Measurements from ENCODE around the gene MEGF6. TPM values are rescaled to one million over a fixed set of nuclear protein-coding genes. Genes with fewer than 3 reads are reported as not detected.

MEGF6 gene
- total RNA-seq, 2 donors from 2014 or later: 22.4 to 24.9 TPM

DNA sequence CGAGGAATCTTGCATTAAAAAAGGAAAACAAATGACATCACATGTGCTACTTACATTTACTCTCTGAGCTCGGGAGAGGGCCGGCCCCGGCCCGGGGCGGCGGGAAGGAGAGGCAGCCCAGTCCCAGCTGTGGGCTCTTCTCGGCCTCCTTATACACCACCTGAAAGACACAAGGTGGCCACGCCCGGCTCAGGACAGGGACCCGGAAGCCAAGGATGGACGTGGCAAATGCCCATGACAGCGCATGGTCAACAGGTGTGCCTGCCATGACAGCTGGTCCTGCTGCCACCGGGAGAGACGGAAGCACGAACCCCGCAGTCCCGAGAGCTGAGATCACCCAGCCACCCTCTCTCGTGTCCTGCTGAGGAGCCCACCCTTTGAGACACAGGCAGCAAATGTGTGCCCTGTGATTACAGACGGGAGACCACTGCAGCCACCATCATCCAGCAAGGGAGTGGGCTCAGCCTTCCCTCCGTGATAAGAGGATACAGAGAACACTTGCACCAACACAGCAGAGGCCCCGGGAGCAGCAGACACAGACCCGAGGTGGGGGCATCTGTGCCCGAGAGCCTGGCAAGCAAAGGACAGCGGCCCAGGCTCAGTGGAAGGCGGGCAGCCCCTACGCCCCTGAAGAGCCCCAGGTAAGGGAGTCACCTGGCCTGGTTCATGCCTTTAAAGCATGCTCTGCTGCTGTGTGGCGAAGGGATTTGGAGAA is 22.2 kb upstream of the MEGF6 start:
- WGBS, 2 donors: 91 to 93% methylated on average over 11 to 28 of the region's 28 CpGs
- H3K4me1 ChIP-seq: no peaks in the 10 kb centered on the region
- no peak overlapping the region for H3K27ac ChIP-seq
- H3K9me3 ChIP-seq: no peaks in the 10 kb centered on the region
- DNase-seq (no peak), ATAC-seq (no peak)
- intact Hi-C loops (cut with DNase I): no loop called here
- no peak overlapping the region for H3K4me3 ChIP-seq
- peaks cover 0 to 35% of the 10 kb centered on the region in 2 donors for H3K36me3 ChIP-seq (replicated peaks in 1 of 2; ENCODE audit: insufficient read depth in 1 of 2, low read depth in 2 of 2)
- H3K27me3 ChIP-seq: no peaks in the 10 kb centered on the region
- TF ChIP-seq, protein P1, sequence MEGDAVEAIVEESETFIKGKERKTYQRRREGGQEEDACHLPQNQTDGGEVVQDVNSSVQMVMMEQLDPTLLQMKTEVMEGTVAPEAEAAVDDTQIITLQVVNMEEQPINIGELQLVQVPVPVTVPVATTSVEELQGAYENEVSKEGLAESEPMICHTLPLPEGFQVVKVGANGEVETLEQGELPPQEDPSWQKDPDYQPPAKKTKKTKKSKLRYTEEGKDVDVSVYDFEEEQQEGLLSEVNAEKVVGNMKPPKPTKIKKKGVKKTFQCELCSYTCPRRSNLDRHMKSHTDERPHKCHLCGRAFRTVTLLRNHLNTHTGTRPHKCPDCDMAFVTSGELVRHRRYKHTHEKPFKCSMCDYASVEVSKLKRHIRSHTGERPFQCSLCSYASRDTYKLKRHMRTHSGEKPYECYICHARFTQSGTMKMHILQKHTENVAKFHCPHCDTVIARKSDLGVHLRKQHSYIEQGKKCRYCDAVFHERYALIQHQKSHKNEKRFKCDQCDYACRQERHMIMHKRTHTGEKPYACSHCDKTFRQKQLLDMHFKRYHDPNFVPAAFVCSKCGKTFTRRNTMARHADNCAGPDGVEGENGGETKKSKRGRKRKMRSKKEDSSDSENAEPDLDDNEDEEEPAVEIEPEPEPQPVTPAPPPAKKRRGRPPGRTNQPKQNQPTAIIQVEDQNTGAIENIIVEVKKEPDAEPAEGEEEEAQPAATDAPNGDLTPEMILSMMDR (IDR thresholded peaks at IDR 0.05): no peak
- TF ChIP-seq POLR2A (IDR thresholded peaks at IDR 0.05): no peak

DNA sequence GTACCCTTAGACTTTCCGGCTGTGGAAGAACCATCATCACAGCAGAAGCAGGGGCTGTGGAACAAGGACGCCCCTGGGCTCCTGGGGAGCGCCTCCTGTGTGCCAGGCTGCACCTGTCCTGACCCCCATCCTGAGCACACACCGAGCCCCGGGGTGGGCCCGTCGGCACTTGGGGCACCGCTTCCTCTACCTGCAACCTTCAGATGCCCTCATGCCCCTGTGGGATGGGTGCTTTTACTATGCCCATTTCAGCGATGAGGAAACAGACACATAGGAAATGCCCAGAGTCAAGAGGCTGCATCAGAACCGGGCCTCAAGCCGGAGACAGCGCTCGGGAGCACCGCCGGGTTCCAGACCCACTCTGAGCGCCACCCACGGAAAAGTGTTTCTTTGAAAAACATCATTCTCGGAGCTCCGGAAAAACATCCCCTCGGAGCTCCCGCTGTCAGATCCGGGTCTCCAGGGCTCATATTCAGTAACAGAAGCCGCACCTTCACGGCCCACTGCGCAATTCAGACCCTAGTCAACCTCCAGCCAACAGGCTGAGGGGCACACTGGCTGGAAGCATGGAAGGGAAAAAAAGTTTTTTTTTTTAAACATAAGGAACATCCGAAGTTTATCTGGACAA is 21.5 kb upstream of the MEGF6 start:
- Histone ChIP-seq H3K4me3 (no peak overlapping the region), H3K36me3 (replicated peaks in 1 of 2; ENCODE audit: insufficient read depth in 1 of 2, low read depth in 2 of 2) (peaks cover 0 to 34% of the 10 kb centered on the region in 2 donors), H3K4me1 (no peaks in the 10 kb centered on the region), H3K27me3 (no peaks in the 10 kb centered on the region), H3K9me3 (no peaks in the 10 kb centered on the region), H3K27ac (no peak overlapping the region)
- ATAC-seq: no peak
- intact Hi-C loops (cut with DNase I): no loop called here
- DNase-seq: no peak
- no peak for TF ChIP-seq POLR2A (IDR thresholded peaks at IDR 0.05)
- TF ChIP-seq, protein P1 (IDR thresholded peaks at IDR 0.05): no peak
- WGBS, 2 donors: 89 to 90% methylated on average over 13 to 26 of the region's 26 CpGs

DNA sequence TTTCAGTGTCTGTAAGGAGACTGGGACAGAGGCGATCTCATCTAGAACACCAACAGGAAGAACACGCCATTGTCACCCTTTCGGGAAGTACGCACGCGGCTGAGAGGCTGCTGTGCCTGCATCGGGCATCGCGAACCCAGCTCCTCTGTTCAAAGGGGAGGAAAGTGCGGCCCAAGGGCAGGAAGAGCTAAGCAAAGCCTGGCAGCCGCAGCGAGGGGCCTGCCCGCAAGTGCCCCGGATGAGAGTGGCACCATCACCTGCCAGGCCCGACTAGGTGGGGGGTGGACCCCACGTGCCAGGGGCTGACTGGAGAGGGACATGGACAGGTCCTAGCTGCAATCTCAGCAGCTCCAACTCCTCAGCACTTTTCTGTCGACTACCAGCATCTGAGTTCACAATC is 21.0 kb upstream of the MEGF6 start:
- ATAC-seq: no peak
- no peak overlapping the region for H3K27ac ChIP-seq
- no peak overlapping the region for H3K4me3 ChIP-seq
- TF ChIP-seq, protein P1 (IDR thresholded peaks at IDR 0.05): no peak
- TF ChIP-seq POLR2A (IDR thresholded peaks at IDR 0.05): no peak
- no peaks in the 10 kb centered on the region for H3K4me1 ChIP-seq
- no peaks in the 10 kb centered on the region for H3K9me3 ChIP-seq
- no peaks in the 10 kb centered on the region for H3K27me3 ChIP-seq
- no peak for DNase-seq
- 78 to 89% methylated on average over 2 to 17 of the region's 17 CpGs for WGBS, 2 donors
- H3K36me3 ChIP-seq (replicated peaks in 1 of 2; ENCODE audit: insufficient read depth in 1 of 2, low read depth in 2 of 2): peaks cover 0 to 32% of the 10 kb centered on the region in 2 donors
- intact Hi-C loops (cut with DNase I): no loop called here

DNA sequence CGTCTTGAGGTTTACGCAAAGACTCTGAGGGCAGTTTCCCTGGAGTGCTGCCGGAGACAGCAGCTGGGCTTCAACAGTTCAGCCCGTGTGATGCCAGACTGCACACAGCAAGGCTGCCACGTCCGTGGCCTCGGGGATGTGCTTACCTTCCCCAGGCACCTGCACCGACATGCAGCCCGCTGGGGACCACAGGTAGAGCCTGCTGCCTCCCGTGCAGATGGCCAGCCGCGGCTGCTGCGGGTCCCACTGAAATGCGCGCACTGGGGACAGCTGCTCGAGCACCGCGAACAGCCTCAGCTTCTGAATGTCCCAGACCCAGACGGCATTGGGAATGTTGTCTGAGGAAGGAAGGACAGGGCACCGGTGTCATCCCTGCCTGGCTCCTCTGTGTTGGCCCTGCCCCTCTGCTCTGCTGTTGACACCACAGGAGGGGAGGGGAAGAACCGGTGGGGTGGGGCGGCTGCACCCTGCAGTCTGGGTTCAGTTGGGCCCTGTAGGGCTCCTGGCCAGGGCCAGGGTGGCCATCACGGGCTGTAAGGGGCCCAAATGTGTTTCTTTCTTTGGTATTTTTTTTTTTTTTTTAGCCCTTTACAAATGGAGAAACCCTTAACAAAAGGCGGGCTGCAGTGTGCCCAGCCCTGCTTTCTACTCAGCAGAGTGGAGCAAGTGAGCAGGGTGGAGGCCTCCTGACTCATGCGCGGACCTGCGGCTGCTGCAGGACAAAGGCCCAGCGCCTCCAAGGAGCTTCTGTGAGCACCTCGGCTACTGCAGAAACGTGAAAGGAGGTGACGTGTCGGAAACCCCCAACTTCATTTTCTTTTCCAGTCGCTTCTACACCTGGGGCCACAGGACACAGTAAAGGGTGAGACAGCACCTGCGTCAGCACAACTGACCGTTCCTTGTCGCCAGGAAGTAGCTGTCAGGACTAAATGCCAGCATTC is 20.3 kb upstream of the MEGF6 start:
- Histone ChIP-seq H3K27ac (no peak overlapping the region), H3K27me3 (no peaks in the 10 kb centered on the region), H3K36me3 (replicated peaks in 1 of 2; ENCODE audit: insufficient read depth in 1 of 2, low read depth in 2 of 2) (peaks cover 0 to 27% of the 10 kb centered on the region in 2 donors), H3K4me1 (no peaks in the 10 kb centered on the region), H3K9me3 (no peaks in the 10 kb centered on the region), H3K4me3 (no peak overlapping the region)
- DNase-seq: no peak
- TF ChIP-seq POLR2A (IDR thresholded peaks at IDR 0.05): no peak
- TF ChIP-seq, protein P1 (IDR thresholded peaks at IDR 0.05): no peak
- 92 to 96% methylated on average over 23 to 35 of the region's 36 CpGs for WGBS, 2 donors
- intact Hi-C loops (cut with DNase I): no loop called here
- ATAC-seq: no peak

Measured in body of pancreas (tissue), 4 donors.